Dermis lymphatic vessel endothelial cell (primary cell): ENCODE data around the gene RGSL1. TPM values are rescaled to one million over a fixed set of nuclear protein-coding genes. Genes with fewer than 3 reads are reported as not detected.

Experiments
- total RNA-seq: library from RNA; depleted of rRNA; stranded (reverse); fragments of >200 nt; gene quantifications from 2 replicates; pipeline ENCODE4 v1.2.1, GENCODE V29; 2014

Gene RGSL1
- total RNA-seq, result not detected in 2 replicates

GRCh38 chr1:182450087-182450486, at the start of gene RGSL1:
TSS of gene RGSL1 (plus strand) at chr1:182450146. CDS start at chr1:182450166, 20 bp downstream.

GRCh38 chr1:182400567-182400966, 49.4 kb upstream of the RGSL1 start, which contains the start of gene TEDDM1:
TSS of gene TEDDM1 (minus strand) at chr1:182400667. CDS start at chr1:182400485, 182 bp downstream.

GRCh38 chr1:182588500-182589396, 138.8 kb downstream of the RGSL1 start, which contains the start of gene RNASEL:
TSS of gene RNASEL (minus strand) at chr1:182589256. CDS start at chr1:182586806, 2,450 bp downstream.

GRCh38 chr1:182604175-182605164, 154.5 kb downstream of the RGSL1 start, which contains the start of gene RGS16:
TSS of gene RGS16 (minus strand) at chr1:182604389. CDS start at chr1:182604259, 130 bp downstream.

Other genes with a start within 250 kb of the RGSL1 start
- 353 and 531 TPM in 2 replicates for gene GLUL, start 58.4 kb upstream of the RGSL1 start, total RNA-seq
- gene TEDDM1, start 49.5 kb upstream of the RGSL1 start, total RNA-seq, result not detected in 2 replicates
- 0.33 and 0.34 TPM in 2 replicates for gene RNASEL, start 139.1 kb downstream of the RGSL1 start, total RNA-seq
- gene RGS16, start 154.2 kb downstream of the RGSL1 start, total RNA-seq, result 0.98 and 1.3 TPM in 2 replicates
- gene RGS8, start 234.4 kb downstream of the RGSL1 start, total RNA-seq, result under 0.01 TPM in 1 of 2 replicates, not detected in the other